CD4-positive, CD25-positive, alpha-beta regulatory T cell (primary cell): ENCODE results near the gene PIK3CB. TPM values are rescaled to one million over a fixed set of nuclear protein-coding genes. Genes with fewer than 3 reads are reported as not detected.

Source experiments
- ATAC-seq, 2 donors: fragments of 150-1000 bp; cut with Tn5 transposase; one replicate each; pipeline ENCODE4 v1.10.0; 2021; ENCODE audit warnings: low read depth in 2 of 2, moderate number of reproducible peaks in 2 of 2, moderate library complexity in 1 of 2
- DNase-seq, 3 donors: peaks; one replicate each; pipeline versions ENCODE4 v3.0.0 to v3.0.0-alpha.2; 2012 to 2022; ENCODE audit warnings: mixed read lengths in 1 of 3
- H3K27ac ChIP-seq: one replicate; pipeline ENCODE4 v1.7.0; 2013; ENCODE audit warnings: mild to moderate bottlenecking, low read length; ENCODE audit not compliant: insufficient read depth, poor library complexity, severe bottlenecking
- H3K27me3 ChIP-seq: one replicate; pipeline ENCODE4 v1.7.0; 2013; ENCODE audit warnings: low read length; ENCODE audit not compliant: control insufficient read depth, insufficient read depth
- H3K36me3 ChIP-seq: one replicate; pipeline ENCODE4 v1.7.0; 2013; ENCODE audit warnings: mild to moderate bottlenecking, low read length, moderate library complexity; ENCODE audit not compliant: control insufficient read depth, insufficient read depth
- H3K4me1 ChIP-seq: 2 replicates; pipeline ENCODE4 v1.7.0; 2013; ENCODE audit warnings: mild to moderate bottlenecking, low read length; ENCODE audit not compliant: insufficient read depth, control insufficient read depth, poor library complexity, severe bottlenecking
- H3K4me3 ChIP-seq: one replicate; pipeline ENCODE4 v1.7.0; 2013; ENCODE audit warnings: low read depth, mild to moderate bottlenecking, low read length, moderate library complexity
- H3K9me3 ChIP-seq, 2 experiments: 1 replicate in 1 of 2; 2 replicates in 1 of 2; pipeline ENCODE4 v1.7.0; 2013; ENCODE audit warnings: low read length in 2 of 2, mild to moderate bottlenecking in 1 of 2, moderate library complexity in 1 of 2; ENCODE audit not compliant: control insufficient read depth in 2 of 2
- H3K27ac Mint-ChIP-seq, 3 donors: one replicate each; pipeline ENCODE4 v1.8.0; 2020 to 2022; ENCODE audit warnings: mild to moderate bottlenecking in 3 of 3, mixed read lengths in 3 of 3, moderate library complexity in 2 of 3
- H3K27me3 Mint-ChIP-seq: one replicate; pipeline ENCODE4 v1.8.0; 2022; ENCODE audit warnings: mild to moderate bottlenecking, mixed read lengths
- H3K36me3 Mint-ChIP-seq: one replicate; pipeline ENCODE4 v1.8.0; 2020; ENCODE audit warnings: mixed read lengths
- H3K4me1 Mint-ChIP-seq, 4 donors: one replicate each; pipeline ENCODE4 v1.8.0; 2020 to 2022; ENCODE audit warnings: mixed read lengths in 4 of 4, mild to moderate bottlenecking in 1 of 4
- H3K4me3 Mint-ChIP-seq, 4 donors: one replicate each; pipeline ENCODE4 v1.8.0; 2020 to 2022; ENCODE audit warnings: mild to moderate bottlenecking in 4 of 4, mixed read lengths in 4 of 4, moderate library complexity in 3 of 4
- H3K9me3 Mint-ChIP-seq, 7 donors: one replicate each; pipeline ENCODE4 v1.8.0; 2020 to 2022; ENCODE audit warnings: mixed read lengths in 7 of 7, mild to moderate bottlenecking in 3 of 7, moderate library complexity in 2 of 7
- polyA plus RNA-seq, 4 donors: library from polyadenylated mRNA; unstranded; fragments of 300-500 nt; fragmentation: Illumina TruSeq; gene quantifications; one replicate each; pipeline ENCODE4 v1.2.3, GENCODE V29; 2021
- total RNA-seq: library from RNA; stranded (reverse); gene quantifications from one replicate; pipeline ENCODE4 v1.2.3, GENCODE V29; 2022

The PIK3CB gene
- 29.2 TPM for total RNA-seq
- 10 to 100 TPM; 10.3 to 16.4 (median 13.3) TPM for polyA plus RNA-seq

- Mint-ChIP-seq H3K4me3 (peak within 1 kb of the TSS; percentile 89 to 99 (median 94)), H3K27me3 (peaks cover 5% of the 10 kb centered on the region), H3K36me3 (peaks cover 9% of the 10 kb centered on the region), H3K9me3 (peaks cover 0 to 3% (median 0%) of the 10 kb centered on the region in 7 donors), H3K4me1 (peaks cover 16 to 36% (median 25%) of the 10 kb centered on the region in 4 donors), H3K27ac (peak within 1 kb of the TSS; percentile 96 to 99 (median 99))
- ATAC-seq (peak; percentile 94 to 96), DNase-seq (peak; percentile 74 to 88 (median 85))
- Histone ChIP-seq H3K9me3 (no peaks in the 10 kb centered on the region), H3K4me3 (peak within 1 kb of the TSS; percentile 95), H3K27me3 (no peaks in the 10 kb centered on the region), H3K4me1 (peaks cover 25% of the 10 kb centered on the region), H3K27ac (peak within 1 kb of the TSS; percentile 75), H3K36me3 (no peaks in the 10 kb centered on the region)
Observed at GRCh38 chr3:138834596-138835396, at the start of gene PIK3CB. PIK3CB (minus strand) TSS chr3:138834928; CDS start chr3:138759343, 75,585 bp downstream.

GRCh38 chr3:138881233-138881632, 46.5 kb upstream of the PIK3CB start:
- no peaks in the 10 kb centered on the region for H3K4me1 Mint-ChIP-seq
- no peak overlapping the region for H3K27ac ChIP-seq
- no peak overlapping the region for H3K4me3 ChIP-seq
- no peaks in the 10 kb centered on the region for H3K36me3 Mint-ChIP-seq
- peaks cover 0 to 2% (median 0%) of the 10 kb centered on the region in 7 donors for H3K9me3 Mint-ChIP-seq
- H3K9me3 ChIP-seq = peaks cover 0 to 3% of the 10 kb centered on the region in 2 experiments
- DNase-seq = no peak
- no peaks in the 10 kb centered on the region for H3K27me3 ChIP-seq
- no peaks in the 10 kb centered on the region for H3K27me3 Mint-ChIP-seq
- no peaks in the 10 kb centered on the region for H3K4me1 ChIP-seq
- H3K27ac Mint-ChIP-seq = no peak overlapping the region
- no peak for ATAC-seq
- no peak overlapping the region for H3K4me3 Mint-ChIP-seq
- no peaks in the 10 kb centered on the region for H3K36me3 ChIP-seq

GRCh38 chr3:138879541-138880380, 45.0 kb upstream of the PIK3CB start:
- H3K4me1 ChIP-seq = no peaks in the 10 kb centered on the region
- H3K9me3 ChIP-seq = peaks cover 2 to 7% of the 10 kb centered on the region in 2 experiments
- H3K4me3 ChIP-seq = no peak overlapping the region
- H3K27ac ChIP-seq = no peak overlapping the region
- no peaks in the 10 kb centered on the region for H3K36me3 ChIP-seq
- no peaks in the 10 kb centered on the region for H3K27me3 ChIP-seq
- Mint-ChIP-seq H3K27ac (no peak overlapping the region), H3K4me3 (no peak overlapping the region), H3K4me1 (peaks cover 0 to 4% (median 0%) of the 10 kb centered on the region in 4 donors), H3K27me3 (peaks cover 4% of the 10 kb centered on the region), H3K9me3 (peaks cover 0 to 11% (median 5%) of the 10 kb centered on the region in 7 donors), H3K36me3 (no peaks in the 10 kb centered on the region)
- DNase-seq (no peak), ATAC-seq (no peak)

GRCh38 chr3:138877226-138877625, 42.5 kb upstream of the PIK3CB start:
- H3K4me1 Mint-ChIP-seq = peaks cover 0 to 4% (median 0%) of the 10 kb centered on the region in 4 donors
- no peaks in the 10 kb centered on the region for H3K36me3 Mint-ChIP-seq
- H3K4me3 Mint-ChIP-seq = no peak overlapping the region
- no peak overlapping the region for H3K4me3 ChIP-seq
- peaks cover 2 to 7% of the 10 kb centered on the region in 2 experiments for H3K9me3 ChIP-seq
- peaks cover 12% of the 10 kb centered on the region for H3K27me3 Mint-ChIP-seq
- H3K9me3 Mint-ChIP-seq = peaks cover 0 to 11% (median 5%) of the 10 kb centered on the region in 7 donors
- H3K4me1 ChIP-seq = no peaks in the 10 kb centered on the region
- no peak for DNase-seq
- H3K27ac ChIP-seq = no peak overlapping the region
- no peak for ATAC-seq
- no peaks in the 10 kb centered on the region for H3K27me3 ChIP-seq
- H3K27ac Mint-ChIP-seq = no peak overlapping the region
- H3K36me3 ChIP-seq = no peaks in the 10 kb centered on the region

GRCh38 chr3:138875754-138876664, 41.3 kb upstream of the PIK3CB start:
- Histone ChIP-seq H3K27ac (no peak overlapping the region), H3K4me1 (no peaks in the 10 kb centered on the region), H3K27me3 (no peaks in the 10 kb centered on the region), H3K9me3 (peaks cover 2 to 7% of the 10 kb centered on the region in 2 experiments), H3K4me3 (no peak overlapping the region), H3K36me3 (no peaks in the 10 kb centered on the region)
- H3K9me3 Mint-ChIP-seq = peaks cover 0 to 11% (median 5%) of the 10 kb centered on the region in 7 donors
- peak in 1 of 2 donors; percentile 31 for ATAC-seq
- DNase-seq = peak in 1 of 3 donors; percentile 43
- peaks cover 0 to 4% (median 0%) of the 10 kb centered on the region in 4 donors for H3K4me1 Mint-ChIP-seq
- H3K36me3 Mint-ChIP-seq = no peaks in the 10 kb centered on the region
- peaks cover 12% of the 10 kb centered on the region for H3K27me3 Mint-ChIP-seq
- H3K4me3 Mint-ChIP-seq = no peak overlapping the region
- H3K27ac Mint-ChIP-seq = no peak overlapping the region

- Histone ChIP-seq H3K36me3 (no peaks in the 10 kb centered on the region), H3K27ac (no peak overlapping the region), H3K4me3 (no peak overlapping the region), H3K9me3 (peaks cover 2 to 7% of the 10 kb centered on the region in 2 experiments), H3K27me3 (no peaks in the 10 kb centered on the region), H3K4me1 (no peaks in the 10 kb centered on the region)
- Mint-ChIP-seq H3K4me3 (no peak overlapping the region), H3K36me3 (no peaks in the 10 kb centered on the region), H3K4me1 (peaks cover 0 to 4% (median 0%) of the 10 kb centered on the region in 4 donors), H3K27me3 (peaks cover 12% of the 10 kb centered on the region), H3K9me3 (peaks cover 0 to 11% (median 5%) of the 10 kb centered on the region in 7 donors), H3K27ac (no peak overlapping the region)
- DNase-seq (no peak), ATAC-seq (no peak)
Observed at GRCh38 chr3:138875096-138875753, 40.5 kb upstream of the PIK3CB start.
